ENCODE measurements around the gene RANBP10. TPM values are rescaled to one million over a fixed set of nuclear protein-coding genes. Genes with fewer than 3 reads are reported as not detected.

RANBP10 gene
- total RNA-seq, 1 experiment from 2014 or later, result 15.6 TPM

DNA sequence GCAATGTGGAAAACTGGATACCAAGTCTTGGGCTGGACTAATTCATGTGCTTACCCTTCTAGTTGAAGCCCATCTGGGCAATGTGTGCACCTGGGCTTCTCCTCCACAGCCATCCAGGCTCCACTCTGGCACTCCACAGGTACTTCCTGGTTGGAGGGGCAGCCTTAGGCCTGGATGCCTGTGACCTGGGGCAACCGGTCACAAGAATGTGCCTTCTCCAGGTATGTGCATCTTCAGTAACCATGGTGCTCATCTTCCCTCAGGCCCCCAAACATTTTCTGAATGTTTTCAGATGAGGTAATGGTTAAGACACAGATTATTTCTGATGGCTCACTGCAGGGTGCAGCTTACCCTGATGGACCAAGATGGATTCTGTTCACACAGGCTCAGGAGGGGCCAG lies 128.6 kb downstream of the RANBP10 start:
- Histone ChIP-seq H2AK5ac (ENCODE audit: insufficient read length, low read length) (no peak overlapping the region), H4K91ac (ENCODE audit: insufficient read length, low read depth, low read length) (no peak overlapping the region), H3K4me1 (ENCODE audit: insufficient read depth, low read length) (no peaks in the 10 kb centered on the region), H3K9ac (ENCODE audit: extremely low read depth, insufficient read length, low read length) (no peak overlapping the region), H4K20me1 (ENCODE audit: control insufficient read depth, insufficient read depth, insufficient read length) (peaks cover 3% of the 10 kb centered on the region), H3K27ac (ENCODE audit: insufficient read length, low read depth, low read length) (no peak overlapping the region), H2BK15ac (ENCODE audit: low read depth, low read length) (no peak overlapping the region), H2BK5ac (ENCODE audit: insufficient read length, low read length) (no peak overlapping the region), H3K14ac (ENCODE audit: insufficient read depth, low read length) (no peak overlapping the region), H2AFZ (ENCODE audit: low read length) (no peak overlapping the region), H2BK20ac (ENCODE audit: low read depth, low read length, poor library complexity, severe bottlenecking) (no peak overlapping the region), H3K18ac (ENCODE audit: insufficient read length, low read depth, low read length) (no peak overlapping the region), H3K4me2 (ENCODE audit: insufficient read depth, insufficient read length, low read length) (no peak overlapping the region), H3K56ac (ENCODE audit: insufficient read length, low read depth, low read length) (no peak overlapping the region), H3K23ac (ENCODE audit: insufficient read length, low read depth, low read length) (no peak overlapping the region), H3K79me1 (ENCODE audit: insufficient read depth, low read depth, low read length, poor library complexity, severe bottlenecking) (no peaks in the 10 kb centered on the region), H4K5ac (ENCODE audit: insufficient read length, low read depth, low read length) (no peak overlapping the region), H3K9me3 (ENCODE audit: control insufficient read depth, low read depth, low read length) (no peaks in the 10 kb centered on the region), H4K8ac (replicated peaks; ENCODE audit: insufficient read length, low read depth, low read length) (no peak overlapping the region), H2BK120ac (ENCODE audit: low read depth, low read length, poor library complexity, severe bottlenecking) (no peak overlapping the region), H3K79me2 (ENCODE audit: insufficient read depth, low read length) (no peaks in the 10 kb centered on the region), H3T11ph (ENCODE audit: low read length) (no peak overlapping the region), H2BK12ac (ENCODE audit: insufficient read length, low read depth, low read length) (no peak overlapping the region), H3K4ac (ENCODE audit: low read depth, low read length) (no peak overlapping the region), H3K27me3 (ENCODE audit: insufficient read depth, low read length) (no peaks in the 10 kb centered on the region), H3K23me2 (ENCODE audit: insufficient read length, low read depth, low read length, poor library complexity, severe bottlenecking) (no peaks in the 10 kb centered on the region)
- peaks cover 0 to 12% (median 4%) of the 10 kb centered on the region in 3 experiments; a peak in 4 of 7 replicates for H3K36me3 Mint-ChIP-seq (ENCODE audit: insufficient read depth in 1 of 3, low read depth in 3 of 3)
- H3K27me3 Mint-ChIP-seq (ENCODE audit: low read depth), result no peaks in the 10 kb centered on the region
- H3K4me1 Mint-ChIP-seq, result no peaks in the 10 kb centered on the region
- H3K9me3 Mint-ChIP-seq, result no peaks in the 10 kb centered on the region
- no CpG with 5 or more reads among the region's 1 CpG for WGBS (ENCODE audit: extremely low coverage, insufficient read length, low lambda C conversion rate)
- peak overlapping the region in 1 of 3 experiments; percentile 79; a peak in 2 of 7 replicates for H3K27ac Mint-ChIP-seq
- no peak overlapping the region for H3K4me3 Mint-ChIP-seq
- DNase-seq, result peak; percentile 61
- no peak for TF ChIP-seq CTCF (conservative IDR thresholded peaks at IDR 0.05)
